ENCODE measurements around the gene SIK3. TPM values are rescaled to one million over a fixed set of nuclear protein-coding genes. Genes with fewer than 3 reads are reported as not detected.

SIK3 gene
- total RNA-seq, 1 experiment from 2014 or later: 31.4 TPM

DNA sequence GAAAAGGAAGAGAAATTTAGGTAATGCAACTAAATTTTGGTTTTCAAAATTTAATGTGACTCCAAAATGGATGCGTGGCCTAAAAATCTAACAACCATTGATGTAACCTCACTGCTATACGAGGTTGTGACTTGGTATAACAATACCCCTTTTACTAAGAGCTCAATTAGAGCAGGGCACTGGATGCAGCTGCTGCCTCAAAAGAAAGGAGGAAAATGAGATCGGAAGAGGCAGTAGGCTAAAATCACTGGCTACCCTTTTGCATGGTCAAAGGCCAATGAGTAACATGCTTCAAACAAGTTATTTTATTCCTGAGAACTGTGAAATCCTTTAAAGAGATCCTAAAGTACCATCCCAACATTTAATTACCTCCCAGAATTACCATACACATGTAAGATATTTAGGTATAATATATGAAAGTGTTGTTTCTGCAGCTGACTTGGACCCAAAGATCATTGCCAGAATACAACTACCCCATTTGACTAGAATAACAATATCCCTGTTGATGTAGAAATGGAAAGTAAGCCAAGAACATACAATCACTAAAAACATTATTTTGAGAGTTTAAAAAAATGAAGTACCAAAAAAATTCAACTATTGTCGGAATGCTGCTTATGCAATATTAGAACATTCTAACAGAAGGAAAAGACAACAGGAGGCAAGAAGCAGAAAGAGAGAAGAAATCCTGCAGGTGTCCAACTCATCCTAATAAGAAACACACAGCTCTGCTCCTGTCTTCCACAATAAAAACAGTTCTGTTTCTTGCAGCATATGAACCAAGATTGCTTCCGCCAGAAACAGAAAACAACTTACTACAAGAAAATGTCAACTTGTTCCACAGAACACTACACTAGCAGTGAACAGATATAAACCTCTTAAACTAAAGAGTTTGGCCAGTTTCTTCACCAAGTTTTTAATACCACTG is 15.0 kb downstream of the SIK3 start:
- Mint-ChIP-seq H3K4me3 (no peak overlapping the region), H3K9me3 (0 out of 5 replicates have a peak, but pooled peaks cover 0 to 2% of the 10 kb centered on the region in 2 experiments), H3K4me1 (peaks cover 35 to 37% of the 10 kb centered on the region in 2 experiments), H3K36me3 (ENCODE audit: insufficient read depth in 1 of 3, low read depth in 3 of 3) (0 out of 7 replicates have a peak, but pooled peaks cover 0 to 10% (median 0%) of the 10 kb centered on the region in 3 experiments), H3K27me3 (ENCODE audit: low read depth) (no peaks in the 10 kb centered on the region), H3K27ac (peak overlapping the region in 1 of 3 experiments; percentile 73; a peak in 1 of 7 replicates)
- no peak overlapping the region for H4K91ac ChIP-seq (ENCODE audit: insufficient read length, low read depth, low read length)
- H2BK12ac ChIP-seq (ENCODE audit: insufficient read length, low read depth, low read length): no peak overlapping the region
- H3K18ac ChIP-seq (ENCODE audit: insufficient read length, low read depth, low read length): no peak overlapping the region
- no peak overlapping the region for H2BK20ac ChIP-seq (ENCODE audit: low read depth, low read length, poor library complexity, severe bottlenecking)
- H3K79me1 ChIP-seq (ENCODE audit: insufficient read depth, low read depth, low read length, poor library complexity, severe bottlenecking): peaks cover 7% of the 10 kb centered on the region
- no peak overlapping the region for H3K9ac ChIP-seq (ENCODE audit: extremely low read depth, insufficient read length, low read length)
- no peaks in the 10 kb centered on the region for H3K23me2 ChIP-seq (ENCODE audit: insufficient read length, low read depth, low read length, poor library complexity, severe bottlenecking)
- no peak overlapping the region for H2BK15ac ChIP-seq (ENCODE audit: low read depth, low read length)
- no peak for DNase-seq
- H3K79me2 ChIP-seq (ENCODE audit: insufficient read depth, low read length): peaks cover 8% of the 10 kb centered on the region; the same call in 1 of the 2 replicates
- WGBS (ENCODE audit: extremely low coverage, insufficient read length, low lambda C conversion rate): no CpG with 5 or more reads among the region's 5 CpGs
- no peak overlapping the region for H2BK5ac ChIP-seq (ENCODE audit: insufficient read length, low read length)
- H2BK120ac ChIP-seq (ENCODE audit: low read depth, low read length, poor library complexity, severe bottlenecking): no peak overlapping the region
- H4K20me1 ChIP-seq (ENCODE audit: control insufficient read depth, insufficient read depth, insufficient read length): no peaks in the 10 kb centered on the region
- H4K8ac ChIP-seq (replicated peaks; ENCODE audit: insufficient read length, low read depth, low read length): no peak overlapping the region
- H3K4ac ChIP-seq (ENCODE audit: low read depth, low read length): no peak overlapping the region
- no peak overlapping the region for H4K5ac ChIP-seq (ENCODE audit: insufficient read length, low read depth, low read length)
- H3K14ac ChIP-seq (ENCODE audit: insufficient read depth, low read length): no peak overlapping the region
- no peak overlapping the region for H3K23ac ChIP-seq (ENCODE audit: insufficient read length, low read depth, low read length)
- H3K27ac ChIP-seq (ENCODE audit: insufficient read length, low read depth, low read length): no peak overlapping the region
- H2AFZ ChIP-seq (ENCODE audit: low read length): no peak overlapping the region
- H2AK5ac ChIP-seq (ENCODE audit: insufficient read length, low read length): no peak overlapping the region
- no peak overlapping the region for H3K56ac ChIP-seq (ENCODE audit: insufficient read length, low read depth, low read length)
- no peaks in the 10 kb centered on the region for H3K27me3 ChIP-seq (ENCODE audit: insufficient read depth, low read length)
- H3T11ph ChIP-seq (ENCODE audit: low read length): no peak overlapping the region
- TF ChIP-seq, protein P1, sequence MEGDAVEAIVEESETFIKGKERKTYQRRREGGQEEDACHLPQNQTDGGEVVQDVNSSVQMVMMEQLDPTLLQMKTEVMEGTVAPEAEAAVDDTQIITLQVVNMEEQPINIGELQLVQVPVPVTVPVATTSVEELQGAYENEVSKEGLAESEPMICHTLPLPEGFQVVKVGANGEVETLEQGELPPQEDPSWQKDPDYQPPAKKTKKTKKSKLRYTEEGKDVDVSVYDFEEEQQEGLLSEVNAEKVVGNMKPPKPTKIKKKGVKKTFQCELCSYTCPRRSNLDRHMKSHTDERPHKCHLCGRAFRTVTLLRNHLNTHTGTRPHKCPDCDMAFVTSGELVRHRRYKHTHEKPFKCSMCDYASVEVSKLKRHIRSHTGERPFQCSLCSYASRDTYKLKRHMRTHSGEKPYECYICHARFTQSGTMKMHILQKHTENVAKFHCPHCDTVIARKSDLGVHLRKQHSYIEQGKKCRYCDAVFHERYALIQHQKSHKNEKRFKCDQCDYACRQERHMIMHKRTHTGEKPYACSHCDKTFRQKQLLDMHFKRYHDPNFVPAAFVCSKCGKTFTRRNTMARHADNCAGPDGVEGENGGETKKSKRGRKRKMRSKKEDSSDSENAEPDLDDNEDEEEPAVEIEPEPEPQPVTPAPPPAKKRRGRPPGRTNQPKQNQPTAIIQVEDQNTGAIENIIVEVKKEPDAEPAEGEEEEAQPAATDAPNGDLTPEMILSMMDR (conservative IDR thresholded peaks at IDR 0.05): no peak
- H3K4me1 ChIP-seq (ENCODE audit: insufficient read depth, low read length): 0 out of 2 replicates have a peak, but pooled peaks cover 2% of the 10 kb centered on the region
- no peaks in the 10 kb centered on the region for H3K9me3 ChIP-seq (ENCODE audit: control insufficient read depth, low read depth, low read length)
- no peak overlapping the region for H3K4me2 ChIP-seq (ENCODE audit: insufficient read depth, insufficient read length, low read length)
